Measurements from ENCODE around the gene NPBWR2.

GRCh38 chr20:64078934-64079272 is 28.5 kb downstream of the NPBWR2 start:
- no peak for TF ChIP-seq CTCF (conservative IDR thresholded peaks at IDR 0.05; ENCODE audit: low read depth in 2 of 2)
- no peak for TF ChIP-seq EZH2 (IDR thresholded peaks at IDR 0.05; ENCODE audit: low read depth, unreplicated experiment)
- TF ChIP-seq EZH2phosphoT487 (IDR thresholded peaks at IDR 0.05; ENCODE audit: unreplicated experiment), result no peak
- TF ChIP-seq, protein P1, sequence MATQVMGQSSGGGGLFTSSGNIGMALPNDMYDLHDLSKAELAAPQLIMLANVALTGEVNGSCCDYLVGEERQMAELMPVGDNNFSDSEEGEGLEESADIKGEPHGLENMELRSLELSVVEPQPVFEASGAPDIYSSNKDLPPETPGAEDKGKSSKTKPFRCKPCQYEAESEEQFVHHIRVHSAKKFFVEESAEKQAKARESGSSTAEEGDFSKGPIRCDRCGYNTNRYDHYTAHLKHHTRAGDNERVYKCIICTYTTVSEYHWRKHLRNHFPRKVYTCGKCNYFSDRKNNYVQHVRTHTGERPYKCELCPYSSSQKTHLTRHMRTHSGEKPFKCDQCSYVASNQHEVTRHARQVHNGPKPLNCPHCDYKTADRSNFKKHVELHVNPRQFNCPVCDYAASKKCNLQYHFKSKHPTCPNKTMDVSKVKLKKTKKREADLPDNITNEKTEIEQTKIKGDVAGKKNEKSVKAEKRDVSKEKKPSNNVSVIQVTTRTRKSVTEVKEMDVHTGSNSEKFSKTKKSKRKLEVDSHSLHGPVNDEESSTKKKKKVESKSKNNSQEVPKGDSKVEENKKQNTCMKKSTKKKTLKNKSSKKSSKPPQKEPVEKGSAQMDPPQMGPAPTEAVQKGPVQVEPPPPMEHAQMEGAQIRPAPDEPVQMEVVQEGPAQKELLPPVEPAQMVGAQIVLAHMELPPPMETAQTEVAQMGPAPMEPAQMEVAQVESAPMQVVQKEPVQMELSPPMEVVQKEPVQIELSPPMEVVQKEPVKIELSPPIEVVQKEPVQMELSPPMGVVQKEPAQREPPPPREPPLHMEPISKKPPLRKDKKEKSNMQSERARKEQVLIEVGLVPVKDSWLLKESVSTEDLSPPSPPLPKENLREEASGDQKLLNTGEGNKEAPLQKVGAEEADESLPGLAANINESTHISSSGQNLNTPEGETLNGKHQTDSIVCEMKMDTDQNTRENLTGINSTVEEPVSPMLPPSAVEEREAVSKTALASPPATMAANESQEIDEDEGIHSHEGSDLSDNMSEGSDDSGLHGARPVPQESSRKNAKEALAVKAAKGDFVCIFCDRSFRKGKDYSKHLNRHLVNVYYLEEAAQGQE (IDR thresholded peaks at IDR 0.05; ENCODE audit: unreplicated experiment), result no peak
- TF ChIP-seq JUNB (IDR thresholded peaks at IDR 0.05; ENCODE audit: unreplicated experiment), result no peak
- TF ChIP-seq ZNF114 (CRISPR knock-in tag; IDR thresholded peaks at IDR 0.05), result no peak
- TF ChIP-seq POLR2AphosphoS5 (IDR thresholded peaks at IDR 0.05; ENCODE audit: low read depth), result no peak
- no peak for TF ChIP-seq ZNF331 (CRISPR knock-in tag; IDR thresholded peaks at IDR 0.05; ENCODE audit: low read depth)
- no peak for TF ChIP-seq NANOG (IDR thresholded peaks at IDR 0.05; ENCODE audit: borderline replicate concordance)
- no peak for TF ChIP-seq CREB1 (CRISPR knock-in tag; IDR thresholded peaks at IDR 0.05; ENCODE audit: low read depth)
- TF ChIP-seq, protein P2, sequence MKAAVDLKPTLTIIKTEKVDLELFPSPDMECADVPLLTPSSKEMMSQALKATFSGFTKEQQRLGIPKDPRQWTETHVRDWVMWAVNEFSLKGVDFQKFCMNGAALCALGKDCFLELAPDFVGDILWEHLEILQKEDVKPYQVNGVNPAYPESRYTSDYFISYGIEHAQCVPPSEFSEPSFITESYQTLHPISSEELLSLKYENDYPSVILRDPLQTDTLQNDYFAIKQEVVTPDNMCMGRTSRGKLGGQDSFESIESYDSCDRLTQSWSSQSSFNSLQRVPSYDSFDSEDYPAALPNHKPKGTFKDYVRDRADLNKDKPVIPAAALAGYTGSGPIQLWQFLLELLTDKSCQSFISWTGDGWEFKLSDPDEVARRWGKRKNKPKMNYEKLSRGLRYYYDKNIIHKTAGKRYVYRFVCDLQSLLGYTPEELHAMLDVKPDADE (IDR thresholded peaks at IDR 0.05), result no peak
- TF ChIP-seq STAT1 (IDR thresholded peaks at IDR 0.05; ENCODE audit: unreplicated experiment), result no peak
- no peak for TF ChIP-seq ZNF462 (CRISPR knock-in tag; IDR thresholded peaks at IDR 0.05)

All from GM23338 (cell line).